HepG2 (cell line): Measurements from ENCODE around the gene IL11RA. TPM values are rescaled to one million over a fixed set of nuclear protein-coding genes. Genes with fewer than 3 reads are reported as not detected.

Experiments
- BCLAF1 ChIP-seq: fragments of 450-650 bp; IDR thresholded peaks from 2 replicates; pipeline ENCODE4 v1.6.1; 2017; ENCODE audit warnings: mild to moderate bottlenecking
- ESRRA ChIP-seq: sonication (generic); formaldehyde crosslinking; IDR thresholded peaks from 2 replicates; pipeline ENCODE4 v1.5.1; 2020; ENCODE audit warnings: mild to moderate bottlenecking, low read depth, missing genetic modification reagents
- FOSL2 ChIP-seq: sonication (generic); formaldehyde crosslinking; IDR thresholded peaks from 2 replicates; pipeline ENCODE4 v1.4.0; 2020; ENCODE audit warnings: missing genetic modification reagents
- IRF9 ChIP-seq: sonication (generic); formaldehyde crosslinking; IDR thresholded peaks from 2 replicates; pipeline ENCODE4 v1.8.0; 2022; ENCODE audit warnings: missing genetic modification reagents, mild to moderate bottlenecking, borderline replicate concordance
- JUND ChIP-seq: sonication (generic); formaldehyde crosslinking; IDR thresholded peaks from 2 replicates; pipeline ENCODE4 v1.8.0; 2022; ENCODE audit warnings: mild to moderate bottlenecking, missing genetic modification reagents
- MIER3 ChIP-seq: IDR thresholded peaks from 2 replicates; pipeline ENCODE4 v1.6.1; 2016; ENCODE audit warnings: missing compliant biosample characterization, borderline replicate concordance
- NFIC ChIP-seq: IDR thresholded peaks from 2 replicates; pipeline ENCODE4 v1.6.1; 2012; ENCODE audit warnings: mild to moderate bottlenecking, low read length, inconsistent platforms
- PHF21A ChIP-seq: sonication (generic); formaldehyde crosslinking; IDR thresholded peaks from 2 replicates; pipeline ENCODE4 v1.5.0; 2020; ENCODE audit warnings: mild to moderate bottlenecking, missing genetic modification reagents
- RBFOX2 ChIP-seq: fragments of 200-400 bp; formaldehyde crosslinking; IDR thresholded peaks from 2 replicates; pipeline ENCODE4 v1.6.1; 2017; ENCODE audit warnings: low read depth, mild to moderate bottlenecking, low read length
- SP2 ChIP-seq: sonication (generic); formaldehyde crosslinking; IDR thresholded peaks from 2 replicates; pipeline ENCODE4 v1.5.1; 2020; ENCODE audit warnings: mild to moderate bottlenecking, missing genetic modification reagents
- TBX2 ChIP-seq: sonication (generic); formaldehyde crosslinking; IDR thresholded peaks from 2 replicates; pipeline ENCODE4 v1.5.0; 2020; ENCODE audit warnings: missing genetic modification reagents, mild to moderate bottlenecking, borderline replicate concordance
- ZC3H4 ChIP-seq: sonication (generic); formaldehyde crosslinking; IDR thresholded peaks from 2 replicates; pipeline ENCODE4 v1.4.0; 2020; ENCODE audit warnings: missing genetic modification reagents, borderline replicate concordance
- ZFP36L2 ChIP-seq: sonication (generic); formaldehyde crosslinking; IDR thresholded peaks from 2 replicates; pipeline ENCODE4 v1.4.0; 2020; ENCODE audit warnings: missing genetic modification reagents
- ZNF224 ChIP-seq: sonication (generic); formaldehyde crosslinking; IDR thresholded peaks from 2 replicates; pipeline ENCODE4 v1.5.0; 2020; ENCODE audit warnings: mild to moderate bottlenecking, missing genetic modification reagents
- ZNF652 ChIP-seq: IDR thresholded peaks from 2 replicates; pipeline ENCODE4 v1.6.1; 2016; ENCODE audit warnings: low read depth, borderline replicate concordance
- ZNF670 ChIP-seq: sonication (generic); formaldehyde crosslinking; IDR thresholded peaks from 2 replicates; pipeline ENCODE4 v1.8.0; 2022; ENCODE audit warnings: mild to moderate bottlenecking, missing genetic modification reagents, borderline replicate concordance
- ZNF710 ChIP-seq: sonication (generic); formaldehyde crosslinking; IDR thresholded peaks from 2 replicates; pipeline ENCODE4 v1.5.0; 2020; ENCODE audit warnings: mild to moderate bottlenecking, missing genetic modification reagents, borderline replicate concordance
- ZNF75D ChIP-seq: sonication (generic); formaldehyde crosslinking; IDR thresholded peaks from 2 replicates; pipeline ENCODE4 v1.8.1; 2023; ENCODE audit warnings: missing genetic modification reagents, mild to moderate bottlenecking, borderline replicate concordance
- polyA plus RNA-seq, 8 experiments: library from polyadenylated mRNA; depleted of rRNA in 3 of 8; stranded (reverse) in 7 of 8; unstranded in 1 of 8; fragments of >200 nt; fragmentation: Illumina TruSeq in 4 of 8; extraction: Trizol in 4 of 8; gene quantifications; 2 replicates each; pipeline versions ENCODE4 v1.2.1 to v1.2.3, GENCODE V29; 2011 to 2016; ENCODE audit warnings: low read depth in 4 of 8, missing spikeins in 1 of 8, mixed read lengths in 1 of 8; ENCODE audit not compliant: insufficient read depth in 1 of 8
- total RNA-seq, 5 experiments: library from RNA; depleted of rRNA; stranded (reverse); fragments of >200 nt; fragmentation: Illumina TruSeq; extraction: Trizol; gene quantifications; 2 replicates each; pipeline ENCODE4 v1.2.3, GENCODE V29; 2016; ENCODE audit warnings: low read depth in 1 of 5
- TF ChIP-seq, protein P1 (sequence below): sonication (generic); formaldehyde crosslinking; IDR thresholded peaks from 2 replicates; pipeline ENCODE4 v1.9.0; 2022; ENCODE audit warnings: low read depth, missing genetic modification reagents
- TF ChIP-seq, protein P2 (sequence below): IDR thresholded peaks from 2 replicates; pipeline ENCODE4 v1.6.1; 2016; ENCODE audit warnings: missing compliant biosample characterization, missing genetic modification reagents, borderline replicate concordance

Gene IL11RA
- total and polyA plus RNA-seq, 2 of the 13 experiments (the other 11 are each of a cell fraction or from before 2014, with no cell fraction given): 2.0 to 4.2 TPM

DNA sequence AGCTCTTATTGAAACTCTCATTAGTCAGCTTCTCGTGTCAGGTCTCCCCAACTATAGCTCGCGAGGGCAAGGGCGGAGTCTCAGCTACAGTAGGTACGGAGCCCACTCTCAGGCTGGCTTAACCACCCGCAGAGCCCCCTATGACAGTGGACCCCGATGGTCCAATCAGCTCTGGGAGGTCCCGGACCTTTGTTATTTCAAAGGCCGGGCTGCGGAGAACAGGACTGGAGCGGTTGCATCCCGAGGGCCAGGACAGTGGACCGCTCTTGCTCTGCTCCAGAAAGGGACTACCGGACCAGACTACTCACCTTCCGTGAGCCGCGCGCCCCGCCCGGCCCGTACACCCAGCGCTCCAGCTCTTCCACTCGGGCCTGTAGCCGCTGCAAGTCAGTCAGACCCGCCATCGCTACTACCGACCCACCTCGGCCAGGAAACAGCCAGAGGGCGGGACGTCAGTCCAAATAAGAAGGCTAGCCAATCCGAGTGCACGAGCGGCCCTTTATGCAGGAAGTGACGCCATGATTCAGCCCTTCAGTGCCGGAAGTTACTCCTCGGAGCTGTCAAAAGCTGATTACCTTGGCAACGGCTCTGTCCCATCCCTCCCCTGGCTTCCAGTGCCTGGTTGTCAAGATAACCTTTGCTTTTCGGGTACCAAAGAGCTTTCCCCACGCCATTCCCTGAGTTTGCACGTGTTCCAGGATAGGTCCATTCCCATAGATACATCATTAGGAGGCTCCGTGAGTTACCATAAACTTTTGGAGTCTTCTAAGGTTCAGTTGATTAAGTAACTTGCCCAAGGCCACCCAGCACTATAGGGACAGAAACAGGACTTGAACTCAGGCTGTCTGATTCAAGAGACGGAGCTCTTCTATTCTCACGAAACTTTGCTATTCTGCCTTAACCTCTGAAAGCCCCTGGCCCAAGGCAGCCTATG lies 31.7 kb upstream of the IL11RA start, which contains the start of gene DCTN3 (continued):
- TF ChIP-seq BCLAF1 (no peak), ZNF670 (CRISPR knock-in tag) (no peak), ZC3H4 (CRISPR knock-in tag) (no peak), FOSL2 (no peak; the same call in 1 of the 2 replicates), MIER3 (peak; percentile 52; the same call in 1 of the 2 replicates), ZFP36L2 (CRISPR knock-in tag) (no peak), JUND (CRISPR knock-in tag) (no peak), ZNF652 (no peak), SP2 (CRISPR knock-in tag) (peak; percentile 91), NFIC (no peak), ZNF224 (CRISPR knock-in tag) (no peak), IRF9 (CRISPR knock-in tag) (0 out of 2 replicates have a peak, but pooled peaks have one; percentile 39), PHF21A (CRISPR knock-in tag) (no peak), RBFOX2 (0 out of 2 replicates have a peak, but pooled peaks have one; percentile 55), ZNF710 (CRISPR knock-in tag) (peak; percentile 43; the same call in 1 of the 2 replicates), ZNF75D (no peak), TBX2 (CRISPR knock-in tag) (peak; percentile 39), ESRRA (no peak; the same call in 1 of the 2 replicates)
- TF ChIP-seq, protein P1, sequence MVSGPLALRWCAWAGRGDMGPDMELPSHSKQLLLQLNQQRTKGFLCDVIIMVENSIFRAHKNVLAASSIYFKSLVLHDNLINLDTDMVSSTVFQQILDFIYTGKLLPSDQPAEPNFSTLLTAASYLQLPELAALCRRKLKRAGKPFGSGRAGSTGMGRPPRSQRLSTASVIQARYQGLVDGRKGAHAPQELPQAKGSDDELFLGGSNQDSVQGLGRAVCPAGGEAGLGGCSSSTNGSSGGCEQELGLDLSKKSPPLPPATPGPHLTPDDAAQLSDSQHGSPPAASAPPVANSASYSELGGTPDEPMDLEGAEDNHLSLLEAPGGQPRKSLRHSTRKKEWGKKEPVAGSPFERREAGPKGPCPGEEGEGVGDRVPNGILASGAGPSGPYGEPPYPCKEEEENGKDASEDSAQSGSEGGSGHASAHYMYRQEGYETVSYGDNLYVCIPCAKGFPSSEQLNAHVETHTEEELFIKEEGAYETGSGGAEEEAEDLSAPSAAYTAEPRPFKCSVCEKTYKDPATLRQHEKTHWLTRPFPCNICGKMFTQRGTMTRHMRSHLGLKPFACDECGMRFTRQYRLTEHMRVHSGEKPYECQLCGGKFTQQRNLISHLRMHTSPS: no peak
- TF ChIP-seq, protein P2, sequence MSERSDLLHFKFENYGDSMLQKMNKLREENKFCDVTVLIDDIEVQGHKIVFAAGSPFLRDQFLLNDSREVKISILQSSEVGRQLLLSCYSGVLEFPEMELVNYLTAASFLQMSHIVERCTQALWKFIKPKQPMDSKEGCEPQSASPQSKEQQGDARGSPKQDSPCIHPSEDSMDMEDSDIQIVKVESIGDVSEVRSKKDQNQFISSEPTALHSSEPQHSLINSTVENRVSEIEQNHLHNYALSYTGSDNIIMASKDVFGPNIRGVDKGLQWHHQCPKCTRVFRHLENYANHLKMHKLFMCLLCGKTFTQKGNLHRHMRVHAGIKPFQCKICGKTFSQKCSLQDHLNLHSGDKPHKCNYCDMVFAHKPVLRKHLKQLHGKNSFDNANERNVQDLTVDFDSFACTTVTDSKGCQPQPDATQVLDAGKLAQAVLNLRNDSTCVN: no peak
